Fibroblast of villous mesenchyme (primary cell): ENCODE data around the gene CORO2B. TPM values are rescaled to one million over a fixed set of nuclear protein-coding genes. Genes with fewer than 3 reads are reported as not detected.

Experiments
- DNase-seq: peaks from one replicate; pipeline ENCODE4 v3.0.0-alpha.2; 2010; ENCODE audit warnings: low read depth
- H3K4me3 ChIP-seq: 2 replicates; pipeline ENCODE4 v1.5.1; 2011; ENCODE audit warnings: low read depth, mild to moderate bottlenecking, low read length
- CTCF ChIP-seq: IDR thresholded peaks from 2 replicates; pipeline ENCODE4 v1.5.1; 2012; ENCODE audit warnings: low read depth, mild to moderate bottlenecking, low read length; ENCODE audit not compliant: insufficient read depth
- total RNA-seq: library from RNA; depleted of rRNA; stranded (reverse); fragments of >200 nt; gene quantifications from 2 replicates; pipeline ENCODE4 v1.2.3, GENCODE V29; 2012

The CORO2B gene
- total RNA-seq, 1 donor: 9.5 TPM

- TF ChIP-seq CTCF: no peak
- no peak overlapping the region for H3K4me3 ChIP-seq
These were observed 13.3 kb downstream of the CORO2B start for GRCh38 chr15:68592054-68592453.

GRCh38 chr15:68592544-68592943 is 13.8 kb downstream of the CORO2B start:
- no peak overlapping the region for H3K4me3 ChIP-seq
- no peak for TF ChIP-seq CTCF
- DNase-seq: no peak

More at GRCh38 chr15:68592054-68592453, 13.3 kb downstream of the CORO2B start:
- no peak for DNase-seq

GRCh38 chr15:68593341-68593740 is 14.5 kb downstream of the CORO2B start:
- no peak for DNase-seq
- no peak overlapping the region for H3K4me3 ChIP-seq
- no peak for TF ChIP-seq CTCF

GRCh38 chr15:68593828-68594532 is 15.2 kb downstream of the CORO2B start:
- TF ChIP-seq CTCF: no peak
- no peak for DNase-seq
- no peak overlapping the region for H3K4me3 ChIP-seq

- no peak overlapping the region for H3K4me3 ChIP-seq
- no peak for DNase-seq
These were observed 15.9 kb downstream of the CORO2B start for GRCh38 chr15:68594533-68595259.

GRCh38 chr15:68595260-68595564 is 16.4 kb downstream of the CORO2B start:
- H3K4me3 ChIP-seq: no peak overlapping the region
- TF ChIP-seq CTCF: no peak
- no peak for DNase-seq

More at GRCh38 chr15:68594533-68595259, 15.9 kb downstream of the CORO2B start:
- TF ChIP-seq CTCF: no peak
